ENCODE data around the gene BEST4. TPM values are rescaled to one million over a fixed set of nuclear protein-coding genes. Genes with fewer than 3 reads are reported as not detected.
A peak's percentile ranks its signal among the peaks of the same experiment; 100 is the strongest.

Gene BEST4
- total and polyA plus RNA-seq, 2 of the 13 experiments (the other 11 are each of a cell fraction or from before 2014, with no cell fraction given) = 0.77 to 1.4 TPM

- TF ChIP-seq ZFP36L1 (CRISPR knock-in tag; IDR thresholded peaks at IDR 0.05) (peak; percentile 64; the same call in 1 of the 2 replicates), ZNF773 (CRISPR knock-in tag; IDR thresholded peaks at IDR 0.05; ENCODE audit: borderline replicate concordance) (no peak), ZKSCAN8 (CRISPR knock-in tag; IDR thresholded peaks at IDR 0.05; ENCODE audit: borderline replicate concordance) (0 out of 2 replicates have a peak, but pooled peaks have one; percentile 1), SSRP1 (CRISPR knock-in tag; IDR thresholded peaks at IDR 0.05) (no peak), ASH2L (IDR thresholded peaks at IDR 0.05; ENCODE audit: insufficient read length, low read depth, low read length) (peak; percentile 8), ZNF709 (CRISPR knock-in tag; IDR thresholded peaks at IDR 0.05) (peak; percentile 2; the same call in 1 of the 2 replicates), SRY (CRISPR knock-in tag; IDR thresholded peaks at IDR 0.05) (0 out of 2 replicates have a peak, but pooled peaks have one; percentile 46), RERE (CRISPR knock-in tag; IDR thresholded peaks at IDR 0.05; ENCODE audit: low read depth) (no peak), EEA1 (CRISPR knock-in tag; IDR thresholded peaks at IDR 0.05; ENCODE audit: borderline replicate concordance) (peak; percentile 23; the same call in 1 of the 2 replicates), REPIN1 (CRISPR knock-in tag; IDR thresholded peaks at IDR 0.05; ENCODE audit: borderline replicate concordance, low read depth) (no peak), ATF1 (CRISPR knock-in tag; IDR thresholded peaks at IDR 0.05) (no peak), NR1H2 (CRISPR knock-in tag; IDR thresholded peaks at IDR 0.05; ENCODE audit: borderline replicate concordance, low read depth) (no peak), IRF9 (CRISPR knock-in tag; IDR thresholded peaks at IDR 0.05; ENCODE audit: borderline replicate concordance) (0 out of 2 replicates have a peak, but pooled peaks have one; percentile 11), ZNF7 (CRISPR knock-in tag; IDR thresholded peaks at IDR 0.05) (no peak), JUNB (CRISPR knock-in tag; IDR thresholded peaks at IDR 0.05; ENCODE audit: borderline replicate concordance) (no peak), ZNF768 (CRISPR knock-in tag; IDR thresholded peaks at IDR 0.05) (0 out of 2 replicates have a peak, but pooled peaks have one; percentile 69)
- TF ChIP-seq, protein P1, sequence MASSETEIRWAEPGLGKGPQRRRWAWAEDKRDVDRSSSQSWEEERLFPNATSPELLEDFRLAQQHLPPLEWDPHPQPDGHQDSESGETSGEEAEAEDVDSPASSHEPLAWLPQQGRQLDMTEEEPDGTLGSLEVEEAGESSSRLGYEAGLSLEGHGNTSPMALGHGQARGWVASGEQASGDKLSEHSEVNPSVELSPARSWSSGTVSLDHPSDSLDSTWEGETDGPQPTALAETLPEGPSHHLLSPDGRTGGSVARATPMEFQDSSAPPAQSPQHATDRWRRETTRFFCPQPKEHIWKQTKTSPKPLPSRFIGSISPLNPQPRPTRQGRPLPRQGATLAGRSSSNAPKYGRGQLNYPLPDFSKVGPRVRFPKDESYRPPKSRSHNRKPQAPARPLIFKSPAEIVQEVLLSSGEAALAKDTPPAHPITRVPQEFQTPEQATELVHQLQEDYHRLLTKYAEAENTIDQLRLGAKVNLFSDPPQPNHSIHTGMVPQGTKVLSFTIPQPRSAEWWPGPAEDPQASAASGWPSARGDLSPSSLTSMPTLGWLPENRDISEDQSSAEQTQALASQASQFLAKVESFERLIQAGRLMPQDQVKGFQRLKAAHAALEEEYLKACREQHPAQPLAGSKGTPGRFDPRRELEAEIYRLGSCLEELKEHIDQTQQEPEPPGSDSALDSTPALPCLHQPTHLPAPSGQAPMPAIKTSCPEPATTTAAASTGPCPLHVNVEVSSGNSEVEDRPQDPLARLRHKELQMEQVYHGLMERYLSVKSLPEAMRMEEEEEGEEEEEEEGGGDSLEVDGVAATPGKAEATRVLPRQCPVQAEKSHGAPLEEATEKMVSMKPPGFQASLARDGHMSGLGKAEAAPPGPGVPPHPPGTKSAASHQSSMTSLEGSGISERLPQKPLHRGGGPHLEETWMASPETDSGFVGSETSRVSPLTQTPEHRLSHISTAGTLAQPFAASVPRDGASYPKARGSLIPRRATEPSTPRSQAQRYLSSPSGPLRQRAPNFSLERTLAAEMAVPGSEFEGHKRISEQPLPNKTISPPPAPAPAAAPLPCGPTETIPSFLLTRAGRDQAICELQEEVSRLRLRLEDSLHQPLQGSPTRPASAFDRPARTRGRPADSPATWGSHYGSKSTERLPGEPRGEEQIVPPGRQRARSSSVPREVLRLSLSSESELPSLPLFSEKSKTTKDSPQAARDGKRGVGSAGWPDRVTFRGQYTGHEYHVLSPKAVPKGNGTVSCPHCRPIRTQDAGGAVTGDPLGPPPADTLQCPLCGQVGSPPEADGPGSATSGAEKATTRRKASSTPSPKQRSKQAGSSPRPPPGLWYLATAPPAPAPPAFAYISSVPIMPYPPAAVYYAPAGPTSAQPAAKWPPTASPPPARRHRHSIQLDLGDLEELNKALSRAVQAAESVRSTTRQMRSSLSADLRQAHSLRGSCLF (CRISPR knock-in tag; IDR thresholded peaks at IDR 0.05; ENCODE audit: borderline replicate concordance) = no peak
These were observed 18.9 kb upstream of the BEST4 start, which contains the start of gene DYNLT4 (continued) for GRCh38 chr1:44806704-44807363.

All from HepG2 (cell line).